ENCODE measurements around the gene SORBS2. TPM values are rescaled to one million over a fixed set of nuclear protein-coding genes. Genes with fewer than 3 reads are reported as not detected.

The SORBS2 gene
- total and polyA plus RNA-seq, 2 donors (not counting 3 experiments of a cell fraction or from before 2014, with no cell fraction given): 69.8 to 82.5 TPM

GRCh38 chr4:185726931-185727330 is 85.1 kb downstream of the SORBS2 start:
- Histone ChIP-seq H3K9me3 (replicated peaks; ENCODE audit: control insufficient read depth, insufficient read depth, low read length) (no peaks in the 10 kb centered on the region), H3K27ac (ENCODE audit: insufficient read depth, low read depth, low read length) (no peak overlapping the region), H3K4me1 (ENCODE audit: control insufficient read depth, extremely low read depth, insufficient read depth, low read length) (peaks cover 32% of the 10 kb centered on the region), H4K20me1 (replicated peaks; ENCODE audit: control insufficient read depth, extremely low read depth, insufficient read depth, low read length) (no peaks in the 10 kb centered on the region), H3K4me3 (replicated peaks in 1 of 3; ENCODE audit: insufficient read depth in 1 of 3, low read depth in 1 of 3, low read length in 3 of 3) (no peak overlapping the region), H3K36me3 (ENCODE audit: control insufficient read depth in 2 of 2, extremely low read depth in 1 of 2, insufficient read depth in 2 of 2, low read length in 2 of 2) (no peaks in the 10 kb centered on the region), H3K9ac (replicated peaks; ENCODE audit: extremely low read depth, insufficient read depth, low read length) (no peak overlapping the region), H3K79me2 (ENCODE audit: control insufficient read depth, insufficient read depth, low read length) (no peaks in the 10 kb centered on the region), H2AFZ (ENCODE audit: low read depth, low read length) (no peak overlapping the region), H3K9me1 (replicated peaks; ENCODE audit: control insufficient read depth, extremely low read depth, insufficient read depth, low read length) (no peaks in the 10 kb centered on the region), H3K4me2 (ENCODE audit: insufficient read depth, low read length) (no peak overlapping the region), H3K27me3 (ENCODE audit: control insufficient read depth in 2 of 2, insufficient read depth in 2 of 2, low read length in 2 of 2) (no peaks in the 10 kb centered on the region)
- FAIRE-seq (no peak), DNase-seq (ENCODE audit: low read depth, low spot score) (no peak)
- CTCF ChIA-PET: interaction anchor here (1.5 kb wide), 1 partner anchor 48 kb away, joined by 3 read pairs; no protein-coding TSS in a partner anchor
- intact Hi-C loops (cut with micrococcal nuclease): loop anchor here (5.0 kb wide), 1 partner anchor 295 kb away; no protein-coding TSS in a partner anchor
- POLR2A ChIA-PET: no interaction called here
- BruUV-seq (replicated peaks): no TSS peak
- dilution Hi-C loops (cut with MboI; ENCODE audit: extremely low pct_ligation_motif_present, low sequenced_read_pairs): no loop called here
- TF ChIP-seq GATA2 (IDR thresholded peaks at IDR 0.05; ENCODE audit: insufficient read depth, insufficient read length, low read depth, low read length) (no peak), EZH2 (IDR thresholded peaks at IDR 0.05; ENCODE audit: borderline replicate concordance, low read depth, low read length, severe bottlenecking) (no peak), POLR2A (IDR thresholded peaks at IDR 0.05; ENCODE audit: low read depth, low read length) (no peak), FOS (IDR thresholded peaks at IDR 0.05; ENCODE audit: borderline replicate concordance, insufficient read depth, low read length) (no peak), MYC (IDR thresholded peaks at IDR 0.05; ENCODE audit: low read depth, low read length) (no peak), POLR2AphosphoS5 (IDR thresholded peaks at IDR 0.05; ENCODE audit: insufficient read depth, low read depth, low read length) (no peak), JUN (IDR thresholded peaks at IDR 0.05; ENCODE audit: borderline replicate concordance, insufficient read depth, insufficient read length, low read depth) (no peak), MAX (IDR thresholded peaks at IDR 0.05; ENCODE audit: insufficient read depth, insufficient read length) (no peak), CTCF (IDR thresholded peaks at IDR 0.05; ENCODE audit: extremely low read depth in 1 of 2, insufficient read depth in 1 of 2, low read depth in 1 of 2, low read length in 2 of 2) (no peak)

Measured in endothelial cell of umbilical vein (primary cell).